Stimulated activated CD4-positive, alpha-beta T cell treated with anti-CD3 and anti-CD28 coated beads, Interleukin-4, amount 100 ng/mL, for 48 hours (primary cell): ENCODE measurements around the gene GFOD1.
A peak's percentile ranks its signal among the peaks of the same experiment; 100 is the strongest.
"Not testable (repeated sequence)": the region's sequence is repeated elsewhere in the genome, so short reads cannot be mapped to it uniquely, and the experiment has no call there.

Experiments
- DNase-seq, 2 donors: peaks; one replicate each; pipeline ENCODE4 v3.0.0-alpha.2; 2020; ENCODE audit warnings: low read depth in 2 of 2

Gene GFOD1

DNA sequence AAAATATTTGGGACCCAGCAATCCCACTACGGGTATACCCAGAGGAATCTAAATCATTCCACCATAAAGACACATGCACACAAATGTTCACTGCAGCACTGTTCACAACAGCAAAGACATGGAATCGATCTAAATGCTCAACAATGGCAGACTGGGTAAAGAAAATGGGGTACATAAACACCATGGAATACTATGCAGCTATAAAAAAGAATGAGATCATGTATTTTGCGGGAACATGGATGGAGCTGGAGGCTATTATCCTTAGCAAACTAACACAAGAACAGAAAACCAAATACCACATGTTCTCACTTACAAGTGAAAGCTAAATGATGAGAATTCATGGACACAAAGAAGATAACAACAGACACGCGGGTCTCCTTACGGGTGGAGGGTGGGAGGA lies 43.4 kb downstream of the GFOD1 start:
- DNase-seq, result not testable (repeated sequence)

DNA sequence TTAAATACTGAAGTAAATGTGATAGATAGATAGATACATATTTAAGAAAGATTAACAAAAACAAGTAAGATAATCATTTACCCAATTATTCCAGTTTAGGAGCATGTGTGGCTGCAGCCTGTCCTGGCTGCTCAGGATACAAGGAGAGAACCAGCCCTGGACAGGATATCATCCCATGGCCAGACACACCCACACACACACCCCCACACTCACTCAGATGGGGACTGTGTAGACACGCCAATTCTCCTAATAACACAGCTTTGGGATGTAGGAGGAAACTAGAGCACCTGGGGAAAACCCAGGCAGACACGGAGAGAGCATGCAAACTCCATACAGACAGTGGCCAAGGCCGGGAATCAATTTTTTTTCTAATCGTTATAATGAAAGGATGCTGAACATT lies 45.6 kb downstream of the GFOD1 start:
- no peak for DNase-seq

DNA sequence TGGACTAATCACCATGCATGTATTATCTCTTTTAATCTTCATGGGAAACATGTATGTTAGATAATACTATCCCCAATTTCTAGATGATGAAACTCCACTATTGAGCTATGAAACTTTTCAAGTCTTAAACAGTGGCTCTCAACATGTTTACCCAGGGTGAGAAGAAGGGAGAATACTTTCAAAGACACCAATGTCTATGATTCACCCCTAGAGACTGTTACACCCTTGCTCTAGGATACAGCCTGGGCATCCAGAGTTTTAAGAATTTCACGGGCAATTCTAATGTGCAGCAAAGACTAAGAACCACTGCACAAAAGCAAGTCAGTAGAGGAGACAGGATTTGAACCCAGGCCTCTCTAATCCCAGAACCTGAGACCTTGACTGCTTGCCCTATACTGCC lies 47.8 kb downstream of the GFOD1 start:
- DNase-seq, result no peak

DNA sequence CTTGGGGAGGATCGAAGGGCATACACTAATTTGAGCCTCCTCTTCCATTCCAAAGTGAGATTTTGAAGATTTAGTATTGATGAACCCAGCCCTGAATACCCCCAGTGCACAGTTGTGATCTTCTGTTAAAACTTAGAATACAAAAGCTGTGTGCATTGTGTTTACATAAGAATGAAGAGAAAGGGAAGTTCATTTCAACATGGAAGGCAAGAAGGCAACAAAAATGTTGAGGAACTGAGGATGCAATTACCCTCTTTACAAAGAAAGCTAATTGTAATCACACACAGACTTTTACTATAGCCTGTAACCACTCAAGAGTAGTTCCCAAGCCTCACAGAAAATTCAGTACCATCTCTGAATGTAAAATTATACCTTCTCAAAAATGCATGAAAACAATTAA lies 49.3 kb downstream of the GFOD1 start:
- DNase-seq, result no peak

DNA sequence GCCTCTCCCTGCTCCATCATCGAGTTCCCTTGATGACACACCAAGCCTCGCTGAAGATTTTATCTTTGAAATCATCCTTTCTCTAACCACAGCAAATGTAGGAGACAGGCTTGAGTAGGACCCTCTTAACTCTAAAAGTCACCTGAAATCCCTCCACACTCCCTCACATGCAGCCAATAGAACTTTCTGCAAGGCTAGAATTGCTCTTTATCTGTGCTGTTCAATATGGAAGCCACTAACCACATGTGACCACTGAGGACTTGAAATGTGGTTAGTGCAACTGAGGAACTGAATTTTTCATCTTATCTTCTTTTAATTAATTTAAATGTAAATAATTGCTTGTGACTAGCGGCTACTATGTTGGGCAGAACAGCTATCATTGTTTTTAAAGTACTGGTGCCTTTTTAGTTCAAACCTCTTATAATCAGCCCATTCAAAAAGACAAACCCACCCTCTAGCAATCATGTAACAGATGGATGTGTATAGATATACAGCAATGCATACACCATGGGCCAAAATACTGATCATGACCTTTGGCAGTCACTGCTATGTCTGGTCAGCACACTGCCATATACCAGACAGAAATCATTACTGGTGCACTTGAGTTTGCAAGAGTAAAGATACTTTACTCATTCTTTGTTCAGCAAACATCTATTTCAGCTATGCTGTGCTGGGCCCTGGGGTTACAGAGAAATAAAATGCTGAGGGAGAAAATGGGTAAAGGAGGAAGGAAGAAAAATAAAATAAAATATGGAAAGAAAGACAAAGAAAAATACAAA lies 50.0 kb downstream of the GFOD1 start:
- DNase-seq, result no peak

DNA sequence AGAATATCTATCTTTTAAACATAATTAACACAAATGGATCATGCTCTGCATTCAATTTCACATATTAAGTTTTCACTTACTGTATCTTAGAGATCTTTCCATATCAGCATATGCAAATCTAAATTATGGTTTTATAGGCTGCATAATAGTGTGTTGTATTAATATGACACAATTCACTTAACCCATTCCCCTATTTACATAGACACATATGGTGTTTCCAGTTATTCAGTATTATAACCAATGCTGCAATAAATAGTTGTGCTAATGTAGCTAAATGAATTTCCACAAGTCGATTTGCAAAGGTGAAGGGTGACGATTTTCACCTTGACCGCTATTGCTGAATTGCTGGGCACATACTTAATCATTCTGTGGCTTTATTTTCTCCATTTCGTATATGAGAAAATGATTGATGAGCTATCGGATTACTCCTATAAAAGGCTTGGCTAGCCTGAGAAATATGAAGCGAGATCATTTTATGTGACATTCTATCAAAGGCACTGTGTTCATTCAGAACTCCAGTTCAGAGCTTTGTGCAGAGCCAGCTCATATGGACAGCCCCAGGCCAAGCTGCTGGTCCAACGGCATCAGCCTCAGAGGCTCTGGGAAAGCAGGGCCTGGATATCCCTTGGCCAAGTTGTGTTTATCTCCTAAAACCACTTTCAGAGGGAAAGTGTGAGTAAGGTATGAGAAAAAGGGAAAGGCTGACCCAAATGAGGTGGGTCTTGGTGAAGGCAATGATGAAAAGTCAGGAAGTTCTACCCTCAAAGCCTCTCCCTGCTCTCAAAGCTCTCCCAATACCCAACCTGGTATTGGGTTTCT lies 50.8 kb downstream of the GFOD1 start:
- DNase-seq, result no peak

DNA sequence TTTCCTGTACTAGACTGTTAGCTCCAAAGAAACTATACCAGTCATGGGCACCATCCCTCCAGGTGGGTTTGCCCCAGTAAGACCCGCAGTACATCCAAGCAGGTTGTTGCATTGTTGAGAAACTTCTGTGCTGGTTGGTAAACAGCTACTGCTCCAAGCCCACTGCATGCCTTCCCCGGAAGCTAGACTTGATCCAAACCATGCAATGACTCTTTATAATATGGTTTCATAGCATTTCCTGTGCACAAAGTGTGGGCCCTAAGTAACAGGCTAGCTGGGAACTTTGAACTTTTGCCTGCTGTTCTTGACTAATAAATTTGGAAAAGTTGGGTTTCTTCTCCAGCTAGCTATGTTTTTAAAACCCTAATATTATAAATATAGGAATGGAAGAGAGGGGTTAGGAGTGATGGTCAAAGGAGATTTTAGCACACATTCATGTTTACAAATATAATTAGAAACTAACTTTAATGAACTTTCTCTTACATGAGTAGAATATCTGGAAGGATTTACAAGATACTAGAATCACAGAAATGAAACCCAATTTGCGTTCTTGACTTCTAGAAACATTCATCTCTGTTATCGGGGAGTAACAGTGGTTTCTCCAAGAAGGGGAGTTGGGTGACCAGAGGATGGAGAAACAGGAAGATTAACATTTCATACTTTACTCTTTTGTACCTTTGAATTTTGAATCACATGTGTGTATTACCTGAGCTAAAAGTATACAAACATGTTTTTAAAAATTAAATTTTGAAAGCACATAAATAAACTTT lies 51.7 kb downstream of the GFOD1 start:
- no peak for DNase-seq

DNA sequence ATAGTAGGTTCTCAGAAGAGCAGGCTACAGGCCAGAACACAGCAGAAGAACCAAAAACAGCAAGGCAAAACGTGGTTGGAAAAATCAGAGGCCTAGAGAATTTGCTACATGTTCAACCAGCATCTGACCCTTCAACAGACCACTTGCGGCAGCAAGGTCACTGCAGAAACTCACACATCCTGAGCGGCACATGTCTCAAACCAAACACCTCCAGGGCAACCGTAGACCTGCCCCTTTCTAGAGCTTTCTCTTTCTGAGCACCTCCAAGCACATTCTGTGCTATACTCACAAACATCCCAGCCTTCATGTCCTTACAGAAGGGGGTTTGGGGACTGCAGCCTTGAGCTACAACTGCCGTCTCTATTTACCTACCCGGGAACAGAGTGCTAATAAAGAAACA lies 52.6 kb downstream of the GFOD1 start:
- no peak for DNase-seq

DNA sequence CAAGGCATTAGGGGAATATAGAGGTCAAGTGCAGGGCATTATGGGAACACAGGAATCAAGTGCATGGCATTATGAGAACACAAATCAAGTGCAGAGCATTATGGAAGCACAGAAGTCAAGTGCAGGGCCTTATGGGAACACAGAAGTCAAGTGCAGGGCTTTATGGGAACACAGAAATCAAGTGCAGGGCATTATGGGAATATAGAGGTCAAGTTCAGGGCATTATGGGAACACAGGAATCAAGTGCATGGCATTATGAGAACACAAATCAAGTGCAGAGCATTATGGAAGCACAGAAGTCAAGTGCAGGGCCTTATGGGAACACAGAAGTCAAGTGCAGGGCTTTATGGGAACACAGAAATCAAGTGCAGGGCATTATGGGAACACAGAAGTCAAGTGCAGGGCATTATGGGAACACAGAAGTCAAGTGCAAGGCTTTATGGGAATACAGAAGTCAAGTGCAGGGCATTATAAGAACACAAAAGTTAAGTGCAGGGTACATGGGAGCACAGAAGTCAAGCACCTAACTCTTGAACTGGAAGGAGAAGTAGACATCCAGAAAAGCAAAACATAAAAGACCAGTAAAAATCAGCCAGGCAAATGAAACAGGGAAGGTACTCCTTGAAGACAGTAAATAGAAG lies 53.1 kb downstream of the GFOD1 start:
- not testable (repeated sequence) for DNase-seq

DNA sequence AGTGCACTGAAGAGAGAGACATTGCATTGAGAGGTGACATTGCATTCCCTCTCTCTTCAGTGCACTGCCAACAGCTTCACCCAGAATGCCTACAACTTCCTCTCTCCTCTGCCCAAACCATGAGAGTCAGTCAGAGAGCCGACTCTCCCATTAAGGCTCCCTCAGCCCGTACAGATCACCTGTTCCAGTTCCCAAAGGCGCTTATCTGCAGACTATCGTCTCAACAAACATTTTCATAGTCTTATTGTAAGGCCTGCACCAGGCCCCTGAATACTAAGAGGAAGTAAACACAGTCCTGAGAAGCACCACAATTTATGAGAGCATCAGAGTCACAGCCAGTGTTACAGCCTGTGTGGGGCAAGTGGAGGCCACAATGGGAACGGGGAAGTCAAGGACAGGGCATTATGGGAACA lies 53.7 kb downstream of the GFOD1 start:
- no peak for DNase-seq

DNA sequence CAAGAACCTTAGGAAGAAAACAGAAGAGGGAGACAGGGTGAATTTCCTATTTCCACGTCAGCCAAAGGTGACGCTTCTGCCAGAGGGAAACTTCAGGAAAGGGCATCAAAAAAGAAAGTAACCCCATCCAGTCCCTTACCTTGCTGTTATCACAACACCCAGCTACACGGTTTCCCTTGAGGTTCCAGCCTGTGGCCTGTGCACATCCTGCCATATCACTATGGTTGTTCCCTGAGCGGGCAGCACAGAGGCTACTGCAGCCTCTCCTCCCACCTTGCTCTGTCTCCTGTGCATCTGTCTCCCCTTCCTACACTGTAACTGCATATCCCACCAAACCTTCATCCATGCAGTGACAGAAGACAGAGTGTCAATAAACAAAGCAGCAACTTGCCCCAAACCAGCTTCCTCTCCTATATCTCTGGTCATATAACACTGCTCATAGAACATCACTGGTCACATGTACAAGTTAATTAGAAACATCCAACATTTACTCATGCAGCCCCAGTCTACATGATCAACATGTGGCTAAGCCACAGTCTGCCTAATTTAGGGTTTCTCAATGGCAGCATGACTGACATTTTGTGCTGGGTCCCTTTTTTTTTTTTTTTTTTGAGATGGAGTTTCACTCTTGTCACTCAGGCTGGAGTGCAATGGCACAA lies 54.7 kb downstream of the GFOD1 start:
- DNase-seq, result no peak

DNA sequence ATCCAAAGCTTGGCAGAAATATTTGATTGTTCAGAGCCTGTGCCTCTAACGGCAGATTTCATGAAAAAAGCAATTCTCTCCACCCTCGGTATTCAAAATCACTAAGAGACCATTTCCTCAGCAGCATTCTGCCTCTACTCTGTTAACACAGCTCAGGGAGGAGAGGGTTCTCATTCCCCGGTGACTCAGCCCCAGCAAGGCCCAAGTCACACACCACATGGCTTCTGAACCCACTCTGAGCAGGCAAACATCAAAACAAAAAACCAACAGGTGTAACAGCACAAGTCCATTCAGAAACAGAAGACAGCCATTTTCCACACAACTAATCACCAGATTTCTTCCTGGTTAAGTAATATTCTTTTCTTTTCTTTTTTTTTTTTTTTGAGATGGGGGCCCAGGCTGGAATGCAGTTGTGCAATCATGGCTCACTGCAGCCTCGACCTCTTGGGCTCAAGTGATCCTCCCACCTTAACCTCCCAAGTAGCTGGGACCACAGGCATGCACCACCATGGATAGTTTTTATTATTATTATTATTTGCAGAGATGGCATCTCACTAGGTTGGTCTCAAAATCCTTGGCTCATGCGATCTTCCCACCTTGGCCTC lies 55.4 kb downstream of the GFOD1 start:
- peak in 1 of 2 donors; percentile 30 for DNase-seq

DNA sequence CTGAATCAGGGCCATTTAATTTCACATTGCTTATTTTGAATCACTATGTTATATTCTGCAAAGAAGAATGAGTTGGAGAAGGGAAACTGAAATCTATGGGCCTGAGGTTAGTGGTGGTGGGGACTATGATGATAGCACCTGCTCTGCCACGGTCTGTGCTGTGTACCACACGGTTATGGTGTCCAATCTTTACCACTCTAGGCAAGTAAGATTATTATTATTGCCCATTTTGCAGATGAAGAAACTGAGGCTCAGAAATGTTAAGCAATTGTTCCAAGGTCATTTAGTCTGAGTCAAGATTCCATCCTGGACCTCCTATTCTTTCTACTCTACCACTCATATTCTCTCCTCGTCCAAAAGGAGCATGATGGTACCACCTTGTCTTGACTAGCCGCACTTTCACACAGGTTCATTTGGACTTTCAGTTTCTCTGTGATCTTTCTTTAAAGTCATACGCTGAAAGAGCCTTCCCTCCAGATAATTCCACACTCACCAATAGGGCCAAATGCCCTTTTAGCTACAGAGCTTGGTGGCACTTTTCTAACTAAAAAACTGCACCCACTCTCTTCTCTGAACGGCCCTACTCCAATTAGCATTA lies 56.2 kb downstream of the GFOD1 start:
- DNase-seq, result no peak

DNA sequence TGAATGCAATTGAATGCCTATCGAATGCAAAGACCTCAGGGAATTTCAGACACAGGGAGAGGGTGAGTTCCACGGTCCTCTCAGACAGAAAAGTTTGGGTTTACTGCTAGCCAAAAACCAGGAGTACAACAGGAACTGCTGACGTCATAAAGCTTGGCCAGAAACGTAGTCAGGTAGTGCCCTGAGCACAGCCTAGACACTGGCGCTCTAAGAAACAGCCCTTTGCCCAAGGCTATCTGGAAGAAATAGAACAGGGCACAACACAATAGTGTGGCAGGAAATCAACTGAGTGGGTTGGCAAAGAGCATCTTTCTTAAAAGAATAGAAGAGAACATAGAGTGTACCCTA lies 58.0 kb downstream of the GFOD1 start:
- no peak for DNase-seq

DNA sequence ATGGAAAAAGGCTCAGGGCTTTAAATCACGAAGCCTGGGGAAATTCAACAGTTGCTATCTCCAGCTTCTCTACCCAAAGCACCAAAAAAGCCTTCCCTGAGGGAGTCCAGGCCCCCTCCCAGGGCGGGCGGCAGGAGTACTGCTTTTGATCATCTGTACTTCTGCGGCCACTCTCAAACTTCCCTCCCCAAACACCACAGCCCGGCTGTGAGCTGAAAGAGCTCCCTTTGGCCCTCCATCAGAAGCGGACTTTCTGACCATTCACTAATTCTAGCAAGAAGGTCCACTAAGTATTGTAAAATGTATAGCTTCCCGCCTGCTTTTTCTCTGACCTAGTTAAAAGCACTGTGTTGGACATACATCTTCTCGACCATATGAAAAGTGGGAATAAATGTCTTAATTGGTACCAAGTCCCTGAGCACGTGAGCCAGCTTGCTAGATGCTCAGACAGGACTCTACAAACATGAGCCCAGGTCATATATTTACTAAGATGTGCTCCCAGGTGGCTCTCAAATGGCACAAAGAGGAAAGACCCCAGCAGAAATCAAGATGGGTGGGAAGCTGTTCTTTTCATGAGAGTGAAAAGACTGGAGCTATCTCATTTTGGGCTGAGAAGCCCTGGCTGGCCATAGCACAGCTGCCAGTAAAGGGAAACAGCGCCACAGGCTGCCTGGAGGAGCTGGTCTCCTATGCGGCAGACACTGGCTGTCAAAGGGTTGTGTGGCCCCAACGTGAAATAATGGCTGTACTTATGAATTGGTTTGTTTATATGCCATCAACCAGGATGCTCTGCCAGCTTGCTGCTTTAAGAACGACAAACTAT lies 58.6 kb downstream of the GFOD1 start:
- DNase-seq, result peak in 1 of 2 donors; percentile 23

DNA sequence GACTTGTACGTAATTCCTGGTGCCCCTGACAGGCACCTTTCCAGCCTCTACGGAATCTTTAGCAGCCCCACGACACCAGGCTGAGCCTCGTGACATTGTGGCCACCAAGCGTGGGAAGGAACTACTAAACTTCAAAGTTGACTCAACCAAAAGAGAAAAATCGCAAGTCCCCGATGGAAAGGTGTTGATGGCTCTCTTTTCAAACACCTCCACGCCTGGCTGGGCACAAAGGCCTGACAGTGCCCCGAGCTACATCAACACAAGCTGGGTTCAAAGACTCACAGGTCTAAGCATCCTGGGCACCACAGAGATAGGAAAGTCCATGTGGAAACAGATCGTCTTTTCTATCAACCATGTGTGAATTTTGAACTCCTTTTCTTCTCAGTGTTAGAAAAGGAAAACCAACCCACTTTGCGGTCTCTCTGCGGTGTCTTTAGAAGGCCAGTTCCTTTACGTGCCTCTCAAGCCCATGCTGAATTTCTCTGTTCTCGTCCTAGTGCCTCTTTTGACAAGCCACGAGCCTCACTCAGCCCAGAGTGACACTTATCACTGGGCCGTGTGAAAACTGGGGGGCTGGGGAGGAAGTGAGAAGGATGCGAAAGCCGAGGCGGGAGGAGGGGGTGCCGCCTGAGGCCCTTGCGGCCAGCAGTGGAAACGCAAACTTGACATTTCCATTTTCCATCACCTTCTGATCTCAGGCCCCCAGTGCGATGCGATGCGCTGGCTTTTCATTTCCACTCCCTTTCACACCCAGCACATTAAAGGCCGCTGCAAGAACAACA lies 59.4 kb downstream of the GFOD1 start:
- peak; percentile 61 to 72 for DNase-seq

DNA sequence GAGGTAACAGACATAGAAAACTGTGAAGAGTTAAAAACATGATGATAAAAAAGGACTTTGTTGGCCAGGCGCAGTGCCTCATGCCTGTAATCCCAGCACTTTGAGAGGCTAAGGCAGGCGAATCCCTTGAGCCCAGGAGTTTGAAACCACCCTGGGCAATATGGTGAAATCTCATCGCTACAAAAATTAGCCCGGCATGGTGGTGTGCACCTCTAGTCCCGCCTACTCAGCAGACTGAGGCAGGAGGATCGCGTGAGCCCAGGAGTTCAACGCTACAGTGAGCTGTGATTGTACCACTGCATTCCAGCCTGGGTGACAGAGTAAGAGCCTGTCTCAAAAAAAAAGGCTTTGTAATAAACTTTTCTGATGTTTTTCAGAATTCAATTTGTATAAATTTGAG lies 60.1 kb downstream of the GFOD1 start:
- DNase-seq, result no peak

DNA sequence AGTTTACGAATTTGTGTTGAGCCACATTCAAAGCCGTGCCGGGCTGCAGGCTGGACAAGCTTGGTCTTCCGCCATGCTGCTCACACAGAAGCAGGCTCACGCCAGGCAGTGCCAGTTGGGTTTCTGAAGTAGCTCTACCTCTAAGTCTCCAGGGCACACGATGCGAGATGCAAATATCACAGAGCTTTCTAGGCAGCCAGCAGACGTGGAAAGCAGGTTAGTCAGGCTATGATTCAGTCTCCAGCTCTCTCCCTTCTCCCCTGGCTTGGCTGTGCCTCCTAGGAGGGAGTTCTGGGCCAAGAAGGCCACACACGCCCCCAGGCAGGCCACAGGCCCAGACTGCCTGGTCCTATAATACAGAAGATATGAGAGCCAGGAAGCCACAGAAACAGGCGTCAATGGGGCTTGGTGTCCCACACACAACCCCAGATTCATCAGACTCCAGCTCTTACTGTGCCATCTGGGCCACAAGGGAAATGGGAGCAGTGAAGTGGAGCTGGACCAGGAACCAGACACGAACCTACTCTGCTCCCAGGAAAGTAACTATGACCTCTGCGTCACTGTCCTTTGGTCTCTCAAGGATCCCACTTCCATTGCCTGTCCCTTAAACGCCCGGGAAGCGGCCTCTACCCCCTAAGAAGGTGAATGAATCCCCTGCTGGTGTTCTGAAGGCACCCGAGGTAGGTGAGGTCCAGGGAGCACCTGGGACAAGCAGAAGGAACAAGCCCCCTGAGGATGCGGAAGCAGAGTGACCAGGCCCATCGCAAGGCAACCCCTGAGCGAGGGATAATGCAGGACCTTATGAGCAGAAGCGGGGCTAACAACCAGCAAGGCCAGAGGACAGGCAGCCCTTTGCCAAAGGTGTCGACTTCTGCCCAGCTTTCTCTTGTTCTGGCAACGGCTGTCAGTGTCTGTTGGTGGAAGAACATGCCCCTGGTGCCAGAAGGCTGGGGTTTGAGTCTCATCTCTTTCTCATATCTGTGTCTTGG lies 61.2 kb downstream of the GFOD1 start:
- DNase-seq, result peak; percentile 12 to 50
